ENCODE results near the gene DCLK2.

DNA sequence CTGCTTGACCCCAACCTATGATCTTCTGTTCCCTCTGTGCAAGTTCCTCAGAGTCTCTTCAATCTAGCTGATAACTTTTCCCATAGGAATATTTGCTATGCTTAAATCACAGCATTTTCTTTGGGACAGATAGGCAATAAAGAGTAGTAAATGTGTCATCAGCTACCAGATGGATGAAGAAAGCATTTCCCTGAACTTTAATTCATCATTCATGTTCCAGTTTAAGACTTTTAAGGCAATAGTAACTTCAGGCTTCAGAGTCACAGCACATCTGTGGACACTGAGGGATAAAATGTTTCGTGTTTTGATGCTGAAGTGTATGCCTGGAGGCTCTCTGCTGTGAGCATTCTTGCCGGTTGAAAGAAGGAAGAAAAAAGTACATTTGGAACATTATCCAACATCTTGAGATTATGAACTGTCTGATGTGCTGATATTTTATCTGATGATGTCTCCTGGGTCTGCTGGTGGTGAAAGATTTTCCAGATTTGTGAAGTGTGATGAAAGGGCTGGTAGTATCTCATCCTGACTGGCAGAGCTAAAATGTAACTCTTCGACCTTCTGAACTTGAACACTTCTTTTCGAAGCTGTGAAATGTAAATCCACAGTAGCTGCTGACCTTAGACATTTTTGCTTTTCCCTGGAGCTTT is 133.7 kb downstream of the DCLK2 start:
- TF ChIP-seq, protein P1, sequence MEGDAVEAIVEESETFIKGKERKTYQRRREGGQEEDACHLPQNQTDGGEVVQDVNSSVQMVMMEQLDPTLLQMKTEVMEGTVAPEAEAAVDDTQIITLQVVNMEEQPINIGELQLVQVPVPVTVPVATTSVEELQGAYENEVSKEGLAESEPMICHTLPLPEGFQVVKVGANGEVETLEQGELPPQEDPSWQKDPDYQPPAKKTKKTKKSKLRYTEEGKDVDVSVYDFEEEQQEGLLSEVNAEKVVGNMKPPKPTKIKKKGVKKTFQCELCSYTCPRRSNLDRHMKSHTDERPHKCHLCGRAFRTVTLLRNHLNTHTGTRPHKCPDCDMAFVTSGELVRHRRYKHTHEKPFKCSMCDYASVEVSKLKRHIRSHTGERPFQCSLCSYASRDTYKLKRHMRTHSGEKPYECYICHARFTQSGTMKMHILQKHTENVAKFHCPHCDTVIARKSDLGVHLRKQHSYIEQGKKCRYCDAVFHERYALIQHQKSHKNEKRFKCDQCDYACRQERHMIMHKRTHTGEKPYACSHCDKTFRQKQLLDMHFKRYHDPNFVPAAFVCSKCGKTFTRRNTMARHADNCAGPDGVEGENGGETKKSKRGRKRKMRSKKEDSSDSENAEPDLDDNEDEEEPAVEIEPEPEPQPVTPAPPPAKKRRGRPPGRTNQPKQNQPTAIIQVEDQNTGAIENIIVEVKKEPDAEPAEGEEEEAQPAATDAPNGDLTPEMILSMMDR (IDR thresholded peaks at IDR 0.05) = no peak
- no peak for TF ChIP-seq POLR2A (IDR thresholded peaks at IDR 0.05)

Data from upper lobe of left lung (tissue), 4 donors.